Mesodermal cell (in vitro differentiated cells): ENCODE measurements around the gene KLF11.
"Not testable (repeated sequence)": the region's sequence is repeated elsewhere in the genome, so short reads cannot be mapped to it uniquely, and the experiment has no call there.

Experiments
- H3K27ac ChIP-seq: 2 replicates; pipeline ENCODE4 v1.7.0; 2013; ENCODE audit warnings: mild to moderate bottlenecking, low read depth, low read length, moderate library complexity; ENCODE audit not compliant: severe bottlenecking
- H3K36me3 ChIP-seq: 2 replicates; pipeline ENCODE4 v1.7.1; 2013; ENCODE audit warnings: mild to moderate bottlenecking, low read length, moderate library complexity; ENCODE audit not compliant: control insufficient read depth, insufficient read depth
- H3K4me1 ChIP-seq: one replicate; pipeline ENCODE4 v1.7.1; 2013; ENCODE audit warnings: mild to moderate bottlenecking, low read length; ENCODE audit not compliant: insufficient read depth, control insufficient read depth, poor library complexity, severe bottlenecking
- H3K4me3 ChIP-seq: 2 replicates; pipeline ENCODE4 v1.7.0; 2013; ENCODE audit warnings: low read length, control low read depth, mild to moderate bottlenecking; ENCODE audit not compliant: insufficient read depth, poor library complexity, severe bottlenecking; ENCODE audit errors: extremely low read depth
- H3K9me3 ChIP-seq: 2 replicates; pipeline ENCODE4 v1.7.1; 2013; ENCODE audit warnings: mild to moderate bottlenecking, low read length, moderate library complexity; ENCODE audit not compliant: control insufficient read depth
- WGBS, 2 experiments: methylation state at CpG; one replicate each; pipeline ENCODE4 v1.1.5; 2013; ENCODE audit warnings: missing lambda C conversion rate in 2 of 2; ENCODE audit not compliant: insufficient coverage in 2 of 2; 5-methylcytosine and 5-hydroxymethylcytosine counted together

KLF11 gene

GRCh38 chr2:10027660-10028330 is 15.6 kb upstream of the KLF11 start:
- H3K36me3 ChIP-seq: no peaks in the 10 kb centered on the region
- H3K9me3 ChIP-seq: no peaks in the 10 kb centered on the region
- H3K4me3 ChIP-seq: no peak overlapping the region
- WGBS, 2 experiments: 95 to 98% methylated on average over 15 to 16 of the region's 16 CpGs
- H3K4me1 ChIP-seq: peaks cover 11% of the 10 kb centered on the region
- no peak overlapping the region for H3K27ac ChIP-seq

- Histone ChIP-seq H3K36me3 (no peaks in the 10 kb centered on the region), H3K4me3 (no peak overlapping the region), H3K9me3 (no peaks in the 10 kb centered on the region), H3K4me1 (peaks cover 11% of the 10 kb centered on the region), H3K27ac (no peak overlapping the region)
- 59 to 61% methylated on average over 8 to 16 of the region's 16 CpGs for WGBS, 2 experiments
Measured at GRCh38 chr2:10028407-10028987, 14.9 kb upstream of the KLF11 start.

- Histone ChIP-seq H3K4me1 (peaks cover 11% of the 10 kb centered on the region), H3K4me3 (no peak overlapping the region), H3K27ac (peak overlapping the region; percentile 45), H3K36me3 (no peaks in the 10 kb centered on the region), H3K9me3 (no peaks in the 10 kb centered on the region)
- WGBS, 2 experiments: 33 to 39% methylated on average over 20 to 21 of the region's 26 CpGs
Measured at GRCh38 chr2:10028988-10029874, 14.1 kb upstream of the KLF11 start.

- no peak overlapping the region for H3K4me3 ChIP-seq
- 84 to 88% methylated on average over 3 to 4 of the region's 7 CpGs for WGBS, 2 experiments
- H3K9me3 ChIP-seq: no peaks in the 10 kb centered on the region
- no peaks in the 10 kb centered on the region for H3K36me3 ChIP-seq
- H3K4me1 ChIP-seq: peaks cover 11% of the 10 kb centered on the region
- H3K27ac ChIP-seq: no peak overlapping the region
Measured at GRCh38 chr2:10029875-10030223, 13.5 kb upstream of the KLF11 start.

GRCh38 chr2:10030311-10030736 is 13.0 kb upstream of the KLF11 start:
- Histone ChIP-seq H3K4me3 (no peak overlapping the region), H3K27ac (no peak overlapping the region), H3K9me3 (no peaks in the 10 kb centered on the region), H3K36me3 (no peaks in the 10 kb centered on the region), H3K4me1 (peaks cover 11% of the 10 kb centered on the region)
- 78 to 79% methylated on average over 7 to 8 of the region's 9 CpGs for WGBS, 2 experiments

GRCh38 chr2:10030798-10031197 is 12.6 kb upstream of the KLF11 start:
- H3K9me3 ChIP-seq, H3K4me3 ChIP-seq, H3K27ac ChIP-seq, H3K36me3 ChIP-seq: not testable (repeated sequence)
- 82 to 98% methylated on average over 5 to 6 of the region's 8 CpGs for WGBS, 2 experiments
- peaks cover 11% of the 10 kb centered on the region for H3K4me1 ChIP-seq

GRCh38 chr2:10031886-10032745 is 11.2 kb upstream of the KLF11 start:
- whole genome bisulfite sequencing, 2 experiments: 91 to 93% methylated on average over 12 to 15 of the region's 20 CpGs
- Histone ChIP-seq H3K36me3 (no peaks in the 10 kb centered on the region), H3K9me3 (no peaks in the 10 kb centered on the region), H3K27ac (no peak overlapping the region), H3K4me3 (no peak overlapping the region), H3K4me1 (peaks cover 12% of the 10 kb centered on the region)

- WGBS, 2 experiments: 93% methylated on average over 4 of the region's 7 CpGs; no CpG with 5 or more reads in 1 of the 2 experiments
Measured at GRCh38 chr2:10032746-10033105, 10.6 kb upstream of the KLF11 start.

GRCh38 chr2:10033251-10034006 is 9.9 kb upstream of the KLF11 start:
- Histone ChIP-seq H3K4me3 (no peak overlapping the region), H3K27ac (no peak overlapping the region)
- WGBS, 2 experiments: 88 to 91% methylated on average over 11 to 13 of the region's 14 CpGs

More at GRCh38 chr2:10032746-10033105, 10.6 kb upstream of the KLF11 start:
- Histone ChIP-seq H3K36me3 (no peaks in the 10 kb centered on the region), H3K27ac (no peak overlapping the region), H3K4me1 (peaks cover 18% of the 10 kb centered on the region), H3K9me3 (no peaks in the 10 kb centered on the region), H3K4me3 (no peak overlapping the region)

More at GRCh38 chr2:10033251-10034006, 9.9 kb upstream of the KLF11 start:
- Histone ChIP-seq H3K9me3 (no peaks in the 10 kb centered on the region), H3K36me3 (no peaks in the 10 kb centered on the region), H3K4me1 (peaks cover 23% of the 10 kb centered on the region)
